B cell (primary cell): ENCODE measurements around the gene SH3TC1. TPM values are rescaled to one million over a fixed set of nuclear protein-coding genes. Genes with fewer than 3 reads are reported as not detected.

Source experiments
- ATAC-seq: fragments of 200-7000 bp; cut with Tn5 transposase; one replicate; pipeline ENCODE4 v1.10.0; 2021; ENCODE audit warnings: low read depth, mild to moderate bottlenecking, moderate number of reproducible peaks, moderate library complexity
- CTCF ChIA-PET: fragments of 350-600 bp; sonication (Branson Sonifier 250); formaldehyde crosslinking; loops from one replicate; lab custom pipeline; 2021; ENCODE audit warnings: antibody characterized with exemption, inconsistent platforms; lab: Charles Lee
- POLR2A ChIA-PET: fragments of 350-600 bp; sonication (Branson Sonifier 250); formaldehyde crosslinking; loops from one replicate; lab custom pipeline; 2021; ENCODE audit warnings: antibody characterized with exemption; lab: Charles Lee
- DNase-seq: peaks from one replicate; pipeline ENCODE4 v3.0.0; 2013
- H2AFZ ChIP-seq: 2 replicates; pipeline ENCODE4 v1.6.1; 2012; ENCODE audit warnings: mild to moderate bottlenecking, low read depth, low read length; ENCODE audit not compliant: insufficient read depth, poor library complexity, severe bottlenecking
- H3K27ac ChIP-seq, 2 donors: 1 replicate in 1 of 2; 2 replicates in 1 of 2; pipeline ENCODE4 v1.5.1; 2012 to 2013; ENCODE audit warnings: low read length in 2 of 2, mild to moderate bottlenecking in 2 of 2, moderate library complexity in 1 of 2
- H3K27me3 ChIP-seq, 4 experiments: fragments of 200-600 bp in 1 of 4; sonication (generic) in 1 of 4; replicated peaks in 1 of 4; 1 replicate in 2 of 4; 2 replicates in 2 of 4; pipeline versions ENCODE4 v1.6.1 to v1.7.0; 2013 to 2016; ENCODE audit warnings: low read length in 3 of 4, mild to moderate bottlenecking in 2 of 4, mixed read lengths in 1 of 4, moderate library complexity in 1 of 4; ENCODE audit not compliant: insufficient read depth in 4 of 4, control insufficient read depth in 3 of 4; ENCODE audit errors: control extremely low read depth in 1 of 4
- H3K36me3 ChIP-seq, 2 experiments: replicated peaks in 1 of 2; 1 replicate in 1 of 2; 2 replicates in 1 of 2; pipeline versions ENCODE4 v1.6.1 to v1.7.1; 2013; ENCODE audit warnings: low read length in 1 of 2; ENCODE audit not compliant: insufficient read depth in 2 of 2, control insufficient read depth in 1 of 2; ENCODE audit errors: control extremely low read depth in 1 of 2, extremely low read depth in 1 of 2
- H3K4me1 ChIP-seq, 2 donors: fragments of 200-600 bp in 1 of 2; sonication (generic) in 1 of 2; 1 replicate in 1 of 2; 2 replicates in 1 of 2; pipeline versions ENCODE4 v1.5.1 to v1.6.1; 2013 to 2017; ENCODE audit warnings: low read length in 2 of 2; ENCODE audit not compliant: control insufficient read depth in 2 of 2, insufficient read depth in 2 of 2
- H3K4me2 ChIP-seq: replicated peaks from 2 replicates; pipeline ENCODE3; 2012; ENCODE audit warnings: mild to moderate bottlenecking, low read depth, low read length; ENCODE audit not compliant: poor library complexity, severe bottlenecking
- H3K4me3 ChIP-seq, 5 experiments: fragments of 200-600 bp in 1 of 5; sonication (generic) in 1 of 5; 1 replicate in 3 of 5; 2 replicates in 2 of 5; pipeline versions ENCODE4 v1.5.1 to v1.7.0; 2011 to 2016; ENCODE audit warnings: low read length in 4 of 5, mild to moderate bottlenecking in 4 of 5, low read depth in 2 of 5, control low read depth in 1 of 5, moderate library complexity in 1 of 5; ENCODE audit not compliant: insufficient read depth in 1 of 5; ENCODE audit errors: control extremely low read depth in 1 of 5, extremely low read depth in 1 of 5
- H3K79me2 ChIP-seq: fragments of 200-600 bp; sonication (generic); one replicate; pipeline ENCODE4 v1.6.0; 2016; ENCODE audit warnings: low read length; ENCODE audit not compliant: control insufficient read depth, insufficient read depth
- H3K9ac ChIP-seq: fragments of 200-600 bp; sonication (generic); 2 replicates; pipeline ENCODE4 v1.6.1; 2017; ENCODE audit warnings: mild to moderate bottlenecking, low read length, moderate library complexity
- H3K9me3 ChIP-seq, 3 donors: one replicate each; pipeline versions ENCODE4 v1.6.1 to v1.7.1; 2013; ENCODE audit warnings: low read length in 2 of 3; ENCODE audit not compliant: control insufficient read depth in 2 of 3, insufficient read depth in 1 of 3; ENCODE audit errors: control extremely low read depth in 1 of 3
- H4K20me1 ChIP-seq: 2 replicates; pipeline ENCODE4 v1.6.0; 2012; ENCODE audit warnings: mild to moderate bottlenecking, low read length; ENCODE audit not compliant: insufficient read depth, control insufficient read depth, poor library complexity, severe bottlenecking
- H3K27ac Mint-ChIP-seq: one replicate; pipeline ENCODE4 v1.8.0; 2021; ENCODE audit warnings: mixed read lengths
- H3K27me3 Mint-ChIP-seq: one replicate; pipeline ENCODE4 v1.8.0; 2021; ENCODE audit warnings: mixed read lengths
- H3K4me1 Mint-ChIP-seq: one replicate; pipeline ENCODE4 v1.8.0; 2021; ENCODE audit warnings: mixed read lengths
- H3K4me3 Mint-ChIP-seq: one replicate; pipeline ENCODE4 v1.8.0; 2021; ENCODE audit warnings: mixed read lengths
- H3K9me3 Mint-ChIP-seq: one replicate; pipeline ENCODE4 v1.8.0; 2022; ENCODE audit warnings: mixed read lengths; ENCODE audit not compliant: insufficient read depth
- EZH2 ChIP-seq: IDR thresholded peaks from 2 replicates; pipeline ENCODE4 v1.6.1; 2012; ENCODE audit warnings: borderline replicate concordance, low read depth, mild to moderate bottlenecking, moderate library complexity, low read length; ENCODE audit not compliant: insufficient read depth, poor library complexity, severe bottlenecking
- WGBS: methylation state at CpG from one replicate; pipeline ENCODE4 v1.1.5; 2013; ENCODE audit warnings: missing lambda C conversion rate; ENCODE audit not compliant: insufficient coverage; 5-methylcytosine and 5-hydroxymethylcytosine counted together
- intact Hi-C: fragments of 100-400 bp; cut with micrococcal nuclease; formaldehyde crosslinking; loops from one replicate; pipeline ENCODE4 v1.10.0; 2022
- polyA minus RNA-seq: library from RNA; depleted of rRNA, polyadenylated mRNA; stranded (reverse); fragments of >200 nt; gene quantifications from 2 replicates; pipeline ENCODE4 v1.2.3, GENCODE V29; 2012
- polyA plus RNA-seq: library from polyadenylated mRNA; depleted of rRNA; stranded (reverse); fragments of >200 nt; gene quantifications from 2 replicates; pipeline ENCODE4 v1.2.3, GENCODE V29; 2012
- total RNA-seq, 2 donors: library from RNA; stranded (reverse); fragments of 120-200 nt in 1 of 2; gene quantifications; 1 replicate in 1 of 2; 2 replicates in 1 of 2; pipeline versions ENCODE4 v1.2.3 to v1.2.4, GENCODE V29; 2013 to 2022
- TF ChIP-seq, protein P1 (sequence below): fragments of 200-600 bp; IDR thresholded peaks from one replicate; pipeline ENCODE4 v1.8.0; 2022; ENCODE audit warnings: antibody characterized with exemption, mild to moderate bottlenecking

Gene SH3TC1
- total RNA-seq, result 388 and 396 TPM in 2 replicates
- 82.6 TPM for total RNA-seq (2013)
- 63.8 and 112 TPM in 2 replicates for polyA plus RNA-seq
- polyA minus RNA-seq, result 95.9 and 183 TPM in 2 replicates

DNA sequence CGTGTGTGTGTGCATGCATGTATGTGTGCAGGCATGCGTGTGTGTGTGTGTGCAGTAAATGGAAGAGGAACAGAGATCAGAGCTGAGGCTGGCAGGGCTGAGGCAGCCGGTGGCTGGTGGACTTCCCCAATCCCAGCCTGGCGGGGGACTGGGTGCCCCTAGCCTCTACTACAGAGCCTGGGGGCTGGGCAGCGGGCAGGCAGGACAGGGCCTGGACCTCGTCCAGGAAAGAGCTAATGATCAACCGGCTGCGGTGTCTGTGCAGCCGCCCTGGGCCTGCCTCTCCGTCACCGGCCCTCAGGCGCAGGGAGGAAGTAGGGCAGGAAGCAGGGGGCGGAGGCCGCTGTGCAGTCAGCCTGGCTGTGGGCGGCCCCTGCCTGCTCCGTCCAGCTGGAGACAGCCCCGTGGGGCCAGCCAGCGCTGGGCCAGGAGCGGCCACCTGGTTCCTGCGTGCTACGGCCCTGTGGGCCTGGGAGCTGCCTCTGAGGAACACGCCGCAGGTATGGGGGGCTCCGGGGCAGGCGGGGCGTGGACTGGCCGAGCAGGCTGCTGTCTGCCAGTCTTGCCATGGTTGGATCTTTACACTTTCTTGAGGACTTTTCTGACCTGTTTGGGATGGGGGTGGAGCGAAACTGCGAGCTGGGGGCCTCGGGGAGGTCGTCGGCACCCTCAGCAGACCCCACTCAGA, at the start of gene SH3TC1:
Gene SH3TC1 (plus strand): TSS at position 385 of the 688 bp plus-strand sequence. CDS start 5,905 bp downstream, outside the sequence.
- Mint-ChIP-seq H3K4me1 (peaks cover 60% of the 10 kb centered on the region), H3K27me3 (no peaks in the 10 kb centered on the region), H3K4me3 (peak within 1 kb of the TSS; percentile 100), H3K27ac (peak within 1 kb of the TSS; percentile 100), H3K9me3 (no peaks in the 10 kb centered on the region)
- POLR2A ChIA-PET, result interaction anchor here (0.6 to 7.7 kb wide), 13 partner anchors 17 to 161 kb away, joined by 3 to 50 read pairs (median 6); partner anchors contain the start of gene ABLIM2
- Histone ChIP-seq H3K27ac (peak within 1 kb of the TSS; percentile 80 to 91), H3K27me3 (no peaks in the 10 kb centered on the region), H2AFZ (peak within 1 kb of the TSS; percentile 71), H3K4me3 (peak within 1 kb of the TSS; percentile 39 to 96 (median 85)), H3K4me2 (peak within 1 kb of the TSS; percentile 95), H3K36me3 (no peaks in the 10 kb centered on the region), H3K9ac (peak within 1 kb of the TSS; percentile 85), H3K9me3 (no peaks in the 10 kb centered on the region), H3K4me1 (peaks cover 41 to 56% of the 10 kb centered on the region in 2 donors), H3K79me2 (peaks cover 50% of the 10 kb centered on the region), H4K20me1 (peaks cover 25% of the 10 kb centered on the region)
- under 1% methylated on average over 32 of the region's 32 CpGs for WGBS
- intact Hi-C loops, result loop anchor here (10.0 kb wide), 2 partner anchors 264 to 354 kb away; partner anchors contain the start of gene AFAP1
- ATAC-seq (peak; percentile 63), DNase-seq (peak; percentile 87)
- CTCF ChIA-PET, result interaction anchor here (1.2 to 4.1 kb wide), 13 partner anchors 11 to 395 kb away, joined by 3 to 43 read pairs (median 6); partner anchors contain the start of gene ABLIM2
- TF ChIP-seq EZH2, result no peak
- TF ChIP-seq, protein P1, sequence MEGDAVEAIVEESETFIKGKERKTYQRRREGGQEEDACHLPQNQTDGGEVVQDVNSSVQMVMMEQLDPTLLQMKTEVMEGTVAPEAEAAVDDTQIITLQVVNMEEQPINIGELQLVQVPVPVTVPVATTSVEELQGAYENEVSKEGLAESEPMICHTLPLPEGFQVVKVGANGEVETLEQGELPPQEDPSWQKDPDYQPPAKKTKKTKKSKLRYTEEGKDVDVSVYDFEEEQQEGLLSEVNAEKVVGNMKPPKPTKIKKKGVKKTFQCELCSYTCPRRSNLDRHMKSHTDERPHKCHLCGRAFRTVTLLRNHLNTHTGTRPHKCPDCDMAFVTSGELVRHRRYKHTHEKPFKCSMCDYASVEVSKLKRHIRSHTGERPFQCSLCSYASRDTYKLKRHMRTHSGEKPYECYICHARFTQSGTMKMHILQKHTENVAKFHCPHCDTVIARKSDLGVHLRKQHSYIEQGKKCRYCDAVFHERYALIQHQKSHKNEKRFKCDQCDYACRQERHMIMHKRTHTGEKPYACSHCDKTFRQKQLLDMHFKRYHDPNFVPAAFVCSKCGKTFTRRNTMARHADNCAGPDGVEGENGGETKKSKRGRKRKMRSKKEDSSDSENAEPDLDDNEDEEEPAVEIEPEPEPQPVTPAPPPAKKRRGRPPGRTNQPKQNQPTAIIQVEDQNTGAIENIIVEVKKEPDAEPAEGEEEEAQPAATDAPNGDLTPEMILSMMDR, result no peak

DNA sequence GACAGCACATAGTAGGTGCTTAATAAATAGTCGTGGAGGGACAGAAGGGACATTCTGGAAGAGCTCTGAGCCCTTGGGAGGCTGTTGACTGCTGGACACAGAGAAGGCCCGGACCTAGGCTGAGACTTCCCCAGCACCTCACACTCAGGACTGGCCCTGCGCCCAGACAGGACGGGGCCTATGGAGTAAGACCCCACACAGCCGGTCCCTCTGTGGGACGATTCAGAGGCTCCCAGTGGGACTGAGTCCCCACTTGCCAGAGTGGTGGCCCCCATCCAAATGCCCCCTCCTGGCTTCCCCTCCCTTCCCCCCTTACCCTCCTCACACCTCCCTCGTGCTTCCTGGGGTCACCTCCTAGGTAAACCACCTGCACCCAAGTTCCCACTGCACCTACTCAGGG, 49.4 kb upstream of the SH3TC1 start:
- Histone ChIP-seq H3K79me2 (no peaks in the 10 kb centered on the region), H3K9ac (no peak overlapping the region), H3K4me1 (no peaks in the 10 kb centered on the region), H4K20me1 (no peaks in the 10 kb centered on the region), H2AFZ (no peak overlapping the region), H3K27me3 (peaks cover 0 to 4% (median 0%) of the 10 kb centered on the region in 4 experiments), H3K36me3 (no peaks in the 10 kb centered on the region), H3K4me3 (no peak overlapping the region), H3K9me3 (no peaks in the 10 kb centered on the region), H3K27ac (no peak overlapping the region), H3K4me2 (no peak overlapping the region)
- Mint-ChIP-seq H3K9me3 (no peaks in the 10 kb centered on the region), H3K27me3 (peaks cover 8% of the 10 kb centered on the region), H3K4me1 (peaks cover 5% of the 10 kb centered on the region), H3K27ac (no peak overlapping the region), H3K4me3 (no peak overlapping the region)
- ChIA-PET POLR2A (interaction anchor here (0.7 kb wide), 1 partner anchor 13 kb away, joined by 6 read pairs; no protein-coding TSS in a partner anchor), CTCF (interaction anchor here (1.9 kb wide), 1 partner anchor 27 kb away, joined by 5 read pairs; no protein-coding TSS in a partner anchor)
- no peak for TF ChIP-seq EZH2
- TF ChIP-seq, protein P1, result no peak
- ATAC-seq, result no peak
- intact Hi-C loops, result no loop called here
- WGBS, result 89% methylated on average over 6 of the region's 7 CpGs
- no peak for DNase-seq
